ENCODE data around the gene APLN. TPM values are rescaled to one million over a fixed set of nuclear protein-coding genes. Genes with fewer than 3 reads are reported as not detected.
A peak's percentile ranks its signal among the peaks of the same experiment; 100 is the strongest.

APLN gene
- total RNA-seq, 1 donor, result 0.54 TPM

- TF ChIP-seq CTCF (IDR thresholded peaks at IDR 0.05; ENCODE audit: insufficient read depth, low read length), result no peak
- no peak for DNase-seq (ENCODE audit: low read depth)
- no peak overlapping the region for H3K4me3 ChIP-seq (ENCODE audit: low read depth, low read length)
These were observed 3.8 kb downstream of the APLN start for GRCh38 chrX:129650821-129651510.

DNA sequence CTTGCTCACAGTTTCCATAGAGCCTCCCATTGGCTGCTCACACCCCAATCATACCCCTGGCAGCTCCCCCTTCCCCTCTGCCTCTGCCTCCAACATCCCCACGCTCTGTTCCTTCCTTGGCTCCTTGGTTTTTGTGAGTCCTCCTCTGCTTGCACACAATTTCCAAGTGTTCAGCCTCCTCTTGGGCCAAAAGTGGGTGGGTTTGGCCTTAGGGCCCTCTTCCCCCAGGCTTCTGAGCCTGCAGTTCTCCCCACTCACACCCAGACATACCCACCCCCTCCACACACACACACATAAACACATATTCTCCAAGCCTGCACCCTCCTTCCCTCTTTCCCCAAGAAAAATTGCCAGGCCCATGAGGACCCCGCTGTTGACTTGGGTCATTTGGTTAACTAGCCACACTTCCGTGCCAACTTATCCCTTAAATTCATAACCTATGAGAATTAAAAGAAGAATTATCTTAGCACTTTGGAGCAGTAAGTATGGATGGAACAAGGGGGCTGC, 4.5 kb downstream of the APLN start:
- H3K4me3 ChIP-seq (ENCODE audit: low read depth, low read length), result no peak overlapping the region
- no peak for TF ChIP-seq CTCF (IDR thresholded peaks at IDR 0.05; ENCODE audit: insufficient read depth, low read length)
- DNase-seq (ENCODE audit: low read depth), result no peak

DNA sequence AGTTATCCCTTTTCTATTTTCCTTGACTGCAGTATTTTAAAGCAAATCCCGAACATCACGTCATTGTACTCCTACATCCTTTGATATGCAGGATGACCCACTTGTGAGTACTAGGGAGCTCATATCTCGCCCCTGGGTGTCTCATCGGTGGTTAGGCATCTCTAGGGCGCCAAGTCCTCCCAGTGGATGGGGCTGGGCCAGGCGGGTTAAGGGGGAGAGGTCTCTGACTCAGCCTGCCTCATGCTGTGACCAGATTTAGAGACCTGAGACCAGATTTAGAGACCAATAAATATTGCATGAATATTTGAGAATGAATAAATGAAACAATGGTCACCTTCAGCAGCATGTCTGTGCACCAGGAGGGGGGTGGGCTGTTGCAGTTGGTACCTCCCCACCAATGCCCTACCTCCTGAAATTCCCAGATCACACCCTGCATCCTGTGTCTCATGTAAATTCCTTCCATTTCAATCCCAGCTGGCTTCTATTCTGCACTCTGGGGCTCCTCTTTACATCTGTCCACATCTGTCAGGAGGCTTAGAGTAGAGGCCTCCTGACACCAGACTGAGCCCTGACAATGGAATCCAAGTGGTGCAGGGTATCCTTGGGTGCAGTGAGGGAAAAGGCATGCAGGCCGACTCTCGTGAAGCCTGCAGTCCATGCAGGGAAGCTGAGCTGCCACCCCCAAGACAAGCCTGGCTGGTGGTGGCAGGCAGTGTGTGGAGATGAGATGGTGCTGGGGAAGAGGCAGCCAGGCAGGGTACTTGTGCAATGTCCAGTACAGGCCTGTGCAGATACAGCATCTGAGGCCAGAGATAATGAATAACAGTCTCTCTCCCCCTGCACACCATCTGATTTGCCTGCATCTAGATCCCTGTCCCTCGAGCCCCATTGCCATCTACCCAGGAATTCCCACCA, 5.2 kb downstream of the APLN start:
- TF ChIP-seq CTCF (IDR thresholded peaks at IDR 0.05; ENCODE audit: insufficient read depth, low read length), result no peak
- H3K4me3 ChIP-seq (ENCODE audit: low read depth, low read length), result no peak overlapping the region
- DNase-seq (ENCODE audit: low read depth), result peak; percentile 26

DNA sequence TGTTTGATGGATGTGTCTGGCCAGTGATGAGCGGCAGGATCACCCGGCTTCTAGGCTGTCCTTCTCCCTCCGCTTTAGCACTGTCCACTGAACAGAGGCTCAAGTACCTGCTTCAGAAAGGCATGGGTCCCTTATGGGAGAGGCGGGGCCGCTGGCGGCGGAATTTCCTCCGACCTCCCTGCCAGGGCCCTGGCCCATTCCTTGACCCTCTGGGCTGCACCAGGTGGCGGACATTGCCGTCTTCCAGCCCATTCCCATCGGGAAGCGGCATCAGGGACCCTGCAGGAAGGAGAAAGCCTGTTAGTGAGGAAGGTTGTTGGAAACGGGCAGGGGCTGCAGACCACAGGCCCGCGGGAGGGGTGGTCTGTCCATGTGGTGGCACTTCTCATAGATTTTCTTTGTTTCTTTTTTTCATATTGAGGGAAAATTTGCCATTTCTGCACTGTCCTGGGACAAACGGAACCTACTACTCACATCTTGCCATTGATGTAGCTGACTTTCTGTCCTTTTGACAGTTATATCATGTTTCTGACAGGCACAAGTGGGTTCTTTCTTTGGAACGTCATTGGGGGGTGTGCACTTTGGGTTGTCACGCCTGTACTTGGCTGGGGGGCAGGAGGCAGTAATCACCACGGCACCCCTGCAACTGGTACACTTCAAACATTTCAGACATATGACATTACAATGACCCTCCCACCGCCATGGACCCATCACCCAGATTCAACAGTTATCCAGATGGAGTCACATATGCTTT, 6.1 kb downstream of the APLN start:
- TF ChIP-seq CTCF (IDR thresholded peaks at IDR 0.05; ENCODE audit: insufficient read depth, low read length), result no peak
- DNase-seq (ENCODE audit: low read depth), result no peak
- H3K4me3 ChIP-seq (ENCODE audit: low read depth, low read length), result no peak overlapping the region

GRCh38 chrX:129647418-129648410, 7.0 kb downstream of the APLN start:
- no peak for TF ChIP-seq CTCF (IDR thresholded peaks at IDR 0.05; ENCODE audit: insufficient read depth, low read length)
- no peak for DNase-seq (ENCODE audit: low read depth)
- no peak overlapping the region for H3K4me3 ChIP-seq (ENCODE audit: low read depth, low read length)
